Subcutaneous abdominal adipose tissue (tissue), 5 donors: ENCODE results near the gene FURIN.
A peak's percentile ranks its signal among the peaks of the same experiment; 100 is the strongest.

Source experiments
- H3K27ac ChIP-seq: one replicate; pipeline ENCODE4 v1.7.0; 2013; ENCODE audit warnings: low read depth, mild to moderate bottlenecking, inconsistent platforms, low read length, moderate library complexity
- H3K27me3 ChIP-seq, 5 donors: one replicate each; pipeline ENCODE4 v1.7.0; 2013; ENCODE audit warnings: low read length in 5 of 5, inconsistent platforms in 1 of 5; ENCODE audit not compliant: control insufficient read depth in 5 of 5, insufficient read depth in 4 of 5
- H3K36me3 ChIP-seq, 5 donors: one replicate each; pipeline ENCODE4 v1.7.0; 2013; ENCODE audit warnings: low read length in 5 of 5; ENCODE audit not compliant: control insufficient read depth in 5 of 5, insufficient read depth in 5 of 5
- H3K4me1 ChIP-seq, 5 donors: one replicate each; pipeline ENCODE4 v1.7.0; 2013; ENCODE audit warnings: low read length in 5 of 5, mild to moderate bottlenecking in 3 of 5, moderate library complexity in 1 of 5; ENCODE audit not compliant: control insufficient read depth in 5 of 5, insufficient read depth in 5 of 5
- H3K4me3 ChIP-seq, 5 donors: one replicate each; pipeline ENCODE4 v1.7.0; 2013; ENCODE audit warnings: low read length in 5 of 5, low read depth in 1 of 5
- H3K9ac ChIP-seq, 5 donors: one replicate each; pipeline ENCODE4 v1.7.0; 2013; ENCODE audit warnings: low read length in 5 of 5, mild to moderate bottlenecking in 4 of 5, moderate library complexity in 3 of 5
- H3K9me3 ChIP-seq, 5 donors: one replicate each; pipeline ENCODE4 v1.7.0; 2013; ENCODE audit warnings: low read length in 5 of 5; ENCODE audit not compliant: control insufficient read depth in 5 of 5
- donor health status: healthy.
- donor health status: healthy.
- donor health status: healthy.
- donor health status: healthy.
- donor health status: healthy.

The FURIN gene

GRCh38 chr15:90859234-90860131, 8.9 kb upstream of the FURIN start:
- Histone ChIP-seq H3K4me1 (peaks cover 5 to 36% (median 22%) of the 10 kb centered on the region in 5 donors), H3K27me3 (peaks cover 0 to 2% (median 0%) of the 10 kb centered on the region in 5 donors), H3K36me3 (no peaks in the 10 kb centered on the region), H3K9me3 (no peaks in the 10 kb centered on the region), H3K9ac (peak overlapping the region in 1 of 5 donors; percentile 41), H3K4me3 (no peak overlapping the region), H3K27ac (peak overlapping the region; percentile 72)

GRCh38 chr15:90860450-90860849, 7.9 kb upstream of the FURIN start:
- Histone ChIP-seq H3K4me1 (peaks cover 0 to 36% (median 22%) of the 10 kb centered on the region in 5 donors), H3K27me3 (no peaks in the 10 kb centered on the region), H3K4me3 (no peak overlapping the region), H3K9me3 (no peaks in the 10 kb centered on the region), H3K9ac (no peak overlapping the region), H3K27ac (no peak overlapping the region), H3K36me3 (no peaks in the 10 kb centered on the region)

GRCh38 chr15:90860942-90861675, 7.3 kb upstream of the FURIN start:
- H3K9me3 ChIP-seq, result no peaks in the 10 kb centered on the region
- no peak overlapping the region for H3K27ac ChIP-seq
- H3K27me3 ChIP-seq, result no peaks in the 10 kb centered on the region
- no peaks in the 10 kb centered on the region for H3K36me3 ChIP-seq
- H3K4me1 ChIP-seq, result peaks cover 0 to 41% (median 22%) of the 10 kb centered on the region in 5 donors
- no peak overlapping the region for H3K9ac ChIP-seq
- H3K4me3 ChIP-seq, result no peak overlapping the region

GRCh38 chr15:90862487-90862886, 5.9 kb upstream of the FURIN start:
- Histone ChIP-seq H3K4me1 (peaks cover 0 to 49% (median 34%) of the 10 kb centered on the region in 5 donors), H3K9me3 (no peaks in the 10 kb centered on the region), H3K27me3 (no peaks in the 10 kb centered on the region), H3K36me3 (no peaks in the 10 kb centered on the region), H3K9ac (peak overlapping the region in 1 of 5 donors; percentile 57), H3K27ac (peak overlapping the region; percentile 83), H3K4me3 (no peak overlapping the region)

- Histone ChIP-seq H3K4me1 (peaks cover 0 to 53% (median 40%) of the 10 kb centered on the region in 5 donors), H3K9ac (peak overlapping the region in 4 of 5 donors; percentile 7 to 57 (median 36)), H3K27ac (peak overlapping the region; percentile 83), H3K4me3 (no peak overlapping the region), H3K27me3 (no peaks in the 10 kb centered on the region), H3K9me3 (no peaks in the 10 kb centered on the region), H3K36me3 (no peaks in the 10 kb centered on the region)
Observed at GRCh38 chr15:90862964-90863778, 5.2 kb upstream of the FURIN start.

GRCh38 chr15:90863987-90864386, 4.4 kb upstream of the FURIN start:
- Histone ChIP-seq H3K9me3 (no peaks in the 10 kb centered on the region), H3K36me3 (no peaks in the 10 kb centered on the region), H3K4me1 (peaks cover 1 to 61% (median 48%) of the 10 kb centered on the region in 5 donors), H3K9ac (peak overlapping the region in 2 of 5 donors; percentile 32 to 36), H3K4me3 (no peak overlapping the region), H3K27me3 (no peaks in the 10 kb centered on the region), H3K27ac (peak overlapping the region; percentile 83)

GRCh38 chr15:90864507-90864906, 3.9 kb upstream of the FURIN start:
- H3K4me3 ChIP-seq, result no peak overlapping the region
- H3K27ac ChIP-seq, result no peak overlapping the region
- no peaks in the 10 kb centered on the region for H3K36me3 ChIP-seq
- H3K27me3 ChIP-seq, result no peaks in the 10 kb centered on the region
- H3K9ac ChIP-seq, result no peak overlapping the region
- H3K4me1 ChIP-seq, result peaks cover 6 to 63% (median 50%) of the 10 kb centered on the region in 5 donors
- no peaks in the 10 kb centered on the region for H3K9me3 ChIP-seq

GRCh38 chr15:90865702-90866101, 2.7 kb upstream of the FURIN start:
- no peaks in the 10 kb centered on the region for H3K9me3 ChIP-seq
- H3K27me3 ChIP-seq, result no peaks in the 10 kb centered on the region
- no peak overlapping the region for H3K4me3 ChIP-seq
- no peak overlapping the region for H3K9ac ChIP-seq
- H3K36me3 ChIP-seq, result no peaks in the 10 kb centered on the region
- no peak overlapping the region for H3K27ac ChIP-seq
- peaks cover 14 to 71% (median 57%) of the 10 kb centered on the region in 5 donors for H3K4me1 ChIP-seq

GRCh38 chr15:90866161-90866715, 2.1 kb upstream of the FURIN start:
- Histone ChIP-seq H3K9ac (no peak overlapping the region), H3K36me3 (no peaks in the 10 kb centered on the region), H3K27me3 (no peaks in the 10 kb centered on the region), H3K4me3 (no peak overlapping the region), H3K9me3 (no peaks in the 10 kb centered on the region), H3K4me1 (peaks cover 14 to 71% (median 60%) of the 10 kb centered on the region in 5 donors), H3K27ac (no peak overlapping the region)
